K562 (cell line): ENCODE results near the gene COL4A2. TPM values are rescaled to one million over a fixed set of nuclear protein-coding genes. Genes with fewer than 3 reads are reported as not detected.
"Not testable (repeated sequence)": the region's sequence is repeated elsewhere in the genome, so short reads cannot be mapped to it uniquely, and the experiment has no call there.

Experiments
- ATAC-seq: fragments of 200-7000 bp; cut with Tn5 transposase; 3 replicates; pipeline ENCODE4 v1.9.1; 2020; ENCODE audit warnings: moderate library complexity
- BruUV-seq: library from RNA; stranded (reverse); fragments of 400-500 nt; replicated peaks from 2 replicates; lab custom pipeline; 2021; lab: Mats Ljungman, UMichigan
- CTCF ChIA-PET: fragments of 300-600 bp; formaldehyde crosslinking; extraction: SDS; loops from one replicate; lab custom pipeline; 2021; ENCODE audit warnings: low intra/inter-chr PET ratio; lab: Yijun Ruan, JAX
- POLR2A ChIA-PET: fragments of 300-600, 350-650 bp; sonication (Branson Sonifier 250); formaldehyde crosslinking; extraction: SDS; loops from one replicate; lab custom pipeline; 2021; ENCODE audit warnings: antibody characterized with exemption, inconsistent platforms; lab: Yijun Ruan, JAX
- DNase-seq, 4 experiments: peaks; one replicate each; pipeline versions ENCODE4 v3.0.0 to v3.0.0-alpha.2; 2011 to 2018; ENCODE audit warnings: low spot score in 3 of 4, mixed read lengths in 3 of 4; ENCODE audit errors: extremely low read depth in 1 of 4
- FAIRE-seq: peaks from 2 replicates; lab custom pipeline; 2011; peaks lifted over from hg19 to GRCh38; lab: Jason Lieb, UNC
- H2AFZ ChIP-seq: 2 replicates; pipeline ENCODE4 v1.6.0; 2011; ENCODE audit warnings: low read depth, low read length, control low read depth, inconsistent platforms
- H3K27ac ChIP-seq: fragments of 200-600 bp; 3 replicates; pipeline ENCODE4 v1.8.0; 2011; ENCODE audit warnings: low read depth, mild to moderate bottlenecking, control low read depth, inconsistent platforms, low read length, moderate library complexity, mixed read lengths; ENCODE audit errors: extremely low read depth
- H3K27me3 ChIP-seq, 2 experiments: fragments of 300-600 bp in 1 of 2; 2 replicates in 1 of 2; 3 replicates in 1 of 2; pipeline versions ENCODE4 v1.6.0 to v1.8.0; 2011; ENCODE audit warnings: inconsistent platforms in 2 of 2, low read length in 2 of 2, mild to moderate bottlenecking in 1 of 2, mixed read lengths in 1 of 2, moderate library complexity in 1 of 2; ENCODE audit not compliant: control insufficient read depth in 2 of 2, insufficient read depth in 2 of 2
- H3K36me3 ChIP-seq: fragments of 300-600 bp; 3 replicates; pipeline ENCODE4 v1.8.0; 2011; ENCODE audit warnings: mild to moderate bottlenecking, low read length, inconsistent platforms; ENCODE audit not compliant: control insufficient read depth, insufficient read depth
- H3K4me1 ChIP-seq, 2 experiments: fragments of 200-600 bp in 1 of 2; replicated peaks in 1 of 2; 2 replicates in 1 of 2; 3 replicates in 1 of 2; pipeline versions ENCODE4 v1.5.1 to v1.8.0; 2011; ENCODE audit warnings: inconsistent platforms in 2 of 2, low read length in 2 of 2, mild to moderate bottlenecking in 1 of 2, mixed read lengths in 1 of 2, moderate library complexity in 1 of 2; ENCODE audit not compliant: control insufficient read depth in 2 of 2, insufficient read depth in 2 of 2
- H3K4me2 ChIP-seq: 2 replicates; pipeline ENCODE4 v1.6.1; 2011; ENCODE audit warnings: low read length, control low read depth, inconsistent platforms, mixed read lengths; ENCODE audit not compliant: insufficient read depth
- H3K4me3 ChIP-seq: fragments of 200-600 bp; sonication (generic), shearing (Covaris generic); 2 replicates; pipeline ENCODE4 v1.5.1; 2016; ENCODE audit warnings: control low read depth, inconsistent platforms
- H3K79me2 ChIP-seq: fragments of 200-600 bp; 3 replicates; pipeline ENCODE4 v1.8.0; 2011; ENCODE audit warnings: low read length, inconsistent platforms; ENCODE audit not compliant: control insufficient read depth, insufficient read depth
- H3K9ac ChIP-seq, 2 experiments: 2 replicates each; pipeline versions ENCODE4 v1.6.0 to v1.6.1; 2011; ENCODE audit warnings: low read depth in 2 of 2, low read length in 2 of 2, control low read depth in 1 of 2, inconsistent platforms in 1 of 2, mild to moderate bottlenecking in 1 of 2, mixed read lengths in 1 of 2; ENCODE audit not compliant: insufficient read depth in 1 of 2
- H3K9me1 ChIP-seq: one replicate; pipeline ENCODE4 v1.6.0; 2011; ENCODE audit warnings: inconsistent platforms, mild to moderate bottlenecking, low read length, moderate library complexity; ENCODE audit not compliant: control insufficient read depth, insufficient read depth
- H3K9me3 ChIP-seq: replicated peaks from 2 replicates; pipeline ENCODE4 v1.5.1; 2011; ENCODE audit warnings: low read depth, low read length, inconsistent platforms; ENCODE audit not compliant: control insufficient read depth, insufficient read depth
- H4K20me1 ChIP-seq: replicated peaks from 2 replicates; pipeline ENCODE4 v1.6.1; 2011; ENCODE audit warnings: low read length, inconsistent platforms, mixed read lengths; ENCODE audit not compliant: control insufficient read depth, insufficient read depth
- CBFA2T2 ChIP-seq: fragments of 450-650 bp; conservative IDR thresholded peaks from 2 replicates; pipeline ENCODE4 v1.6.1; 2017; ENCODE audit warnings: mild to moderate bottlenecking
- KAT2B ChIP-seq: IDR thresholded peaks from one replicate; pipeline ENCODE4 v1.6.1; 2012; ENCODE audit warnings: low read depth, mild to moderate bottlenecking, control low read depth, inconsistent platforms, low read length, moderate library complexity
- WGBS: fragments of 100-300 bp; shearing (Covaris generic); methylation state at CpG from one replicate; pipeline ENCODE4 v1.1.6; 2016; ENCODE audit warnings: low coverage, mixed read lengths; ENCODE audit not compliant: insufficient coverage; ENCODE audit errors: missing lambda C conversion rate; 5-methylcytosine and 5-hydroxymethylcytosine counted together
- in situ Hi-C: fragments of 300-500 bp; cut with MboI; formaldehyde crosslinking; loops from 4 replicates; pipeline ENCODE4 v1.15.0; 2018; ENCODE audit warnings: inconsistent platforms, mixed read lengths
- intact Hi-C: fragments of 100-400 bp; cut with micrococcal nuclease; formaldehyde crosslinking; loops from 2 replicates; pipeline ENCODE4 v1.14.2; 2022
- polyA plus RNA-seq, 8 experiments: library from polyadenylated mRNA; depleted of rRNA in 4 of 8; stranded (reverse) in 5 of 8; unstranded in 3 of 8; fragments of >200 nt; fragmentation: Nextera tagmentation in 2 of 8; fragmentation: Illumina TruSeq in 1 of 8; extraction: Ambion mirVana in 2 of 8; extraction: Trizol in 1 of 8; gene quantifications; 2 replicates each; pipeline versions ENCODE4 v1.2.1 to v1.2.3, GENCODE V29; 2011 to 2014; ENCODE audit warnings: inconsistent platforms in 1 of 8, missing spikeins in 1 of 8
- total RNA-seq, 7 experiments: library from RNA; depleted of rRNA in 6 of 7; stranded (reverse); fragments of >200 nt in 6 of 7; fragmentation: Illumina TruSeq in 2 of 7; extraction: Trizol in 2 of 7; gene quantifications; 2 replicates each; pipeline versions ENCODE4 v1.2.1 to v1.2.3, GENCODE V29; 2011 to 2021; ENCODE audit warnings: low replicate concordance in 1 of 7
- TF ChIP-seq, protein P1 (sequence below): fragments of 450-650 bp; formaldehyde crosslinking; IDR thresholded peaks from 2 replicates; pipeline ENCODE4 v1.4.0; 2020; ENCODE audit warnings: mild to moderate bottlenecking, mixed read lengths

The COL4A2 gene
- total and polyA plus RNA-seq, 9 of the 15 experiments (the other 6 are each of a cell fraction or from before 2014, with no cell fraction given): 0.13 to 15.2 (median 8.1) TPM

DNA sequence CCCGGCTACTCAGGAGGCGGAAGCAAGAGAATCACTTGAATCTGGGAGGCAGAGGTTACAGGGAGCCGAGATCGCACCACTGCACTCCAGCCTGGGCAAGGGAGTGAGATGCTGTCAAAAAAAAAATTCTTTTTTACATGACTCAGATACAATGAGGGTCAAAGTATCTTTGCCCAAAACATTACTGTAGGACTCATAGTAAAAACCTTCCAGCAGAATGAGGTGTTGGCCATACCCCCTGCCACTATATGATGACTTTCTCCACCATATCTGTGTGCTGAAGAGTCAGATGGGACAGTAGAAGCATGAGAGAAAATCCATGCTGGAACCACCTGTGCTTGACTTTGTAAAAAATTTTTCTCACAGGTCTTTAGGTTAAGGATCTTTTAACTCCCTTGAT, 86.7 kb downstream of the COL4A2 start:
- ATAC-seq (no peak), DNase-seq (no peak), FAIRE-seq (no peak)
- H3K4me3 ChIP-seq: no peak overlapping the region
- no peak overlapping the region for H2AFZ ChIP-seq
- intact Hi-C loops: no loop called here
- no peaks in the 10 kb centered on the region for H3K36me3 ChIP-seq
- H3K27ac ChIP-seq: no peak overlapping the region
- in situ Hi-C loops: no loop called here
- POLR2A ChIA-PET: no interaction called here
- no peaks in the 10 kb centered on the region for H3K9me1 ChIP-seq
- H3K79me2 ChIP-seq: no peaks in the 10 kb centered on the region
- H3K4me2 ChIP-seq: no peak overlapping the region
- CTCF ChIA-PET: no interaction called here
- BruUV-seq: no TSS peak
- H3K9ac ChIP-seq: no peak overlapping the region
- whole genome bisulfite sequencing: 0% methylated on average over 4 of the region's 4 CpGs
- H3K27me3 ChIP-seq: peaks cover 4 to 27% of the 10 kb centered on the region in 2 experiments; a peak in 3 of 5 replicates
- TF ChIP-seq CBFA2T2: no peak
- no peaks in the 10 kb centered on the region for H3K4me1 ChIP-seq
- H4K20me1 ChIP-seq: no peaks in the 10 kb centered on the region
- no peaks in the 10 kb centered on the region for H3K9me3 ChIP-seq

DNA sequence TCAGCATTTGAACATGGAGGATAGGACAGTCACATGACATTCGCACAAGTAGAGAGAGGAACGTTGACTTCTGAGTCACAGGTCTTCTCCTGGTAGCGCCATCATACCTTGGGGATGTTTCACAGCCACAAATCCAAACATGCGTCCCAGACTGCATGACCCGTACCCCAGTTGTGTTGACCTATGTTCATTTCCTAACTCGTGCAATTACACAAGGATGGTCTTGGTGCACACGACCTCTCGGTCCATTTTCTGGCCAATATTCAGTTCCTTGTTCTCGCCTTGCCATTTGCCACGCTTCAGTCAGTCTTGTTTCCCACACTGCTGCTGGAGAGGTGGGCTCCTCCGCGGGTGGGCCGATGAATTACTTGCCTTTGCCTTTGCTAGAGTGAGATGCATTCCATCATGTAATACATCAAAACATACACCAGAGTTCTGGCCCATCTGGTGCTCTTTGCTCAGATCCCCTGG, 87.3 kb downstream of the COL4A2 start:
- Histone ChIP-seq H3K9me1 (no peaks in the 10 kb centered on the region), H3K4me1 (no peaks in the 10 kb centered on the region), H3K27me3 (peaks cover 4 to 21% of the 10 kb centered on the region in 2 experiments; a peak in 4 of 5 replicates), H3K9me3 (no peaks in the 10 kb centered on the region), H3K9ac (no peak overlapping the region), H4K20me1 (no peaks in the 10 kb centered on the region), H3K4me2 (no peak overlapping the region), H3K36me3 (no peaks in the 10 kb centered on the region), H3K4me3 (no peak overlapping the region), H2AFZ (no peak overlapping the region), H3K79me2 (no peaks in the 10 kb centered on the region), H3K27ac (no peak overlapping the region)
- POLR2A ChIA-PET: no interaction called here
- BruUV-seq: no TSS peak
- TF ChIP-seq, protein P1, sequence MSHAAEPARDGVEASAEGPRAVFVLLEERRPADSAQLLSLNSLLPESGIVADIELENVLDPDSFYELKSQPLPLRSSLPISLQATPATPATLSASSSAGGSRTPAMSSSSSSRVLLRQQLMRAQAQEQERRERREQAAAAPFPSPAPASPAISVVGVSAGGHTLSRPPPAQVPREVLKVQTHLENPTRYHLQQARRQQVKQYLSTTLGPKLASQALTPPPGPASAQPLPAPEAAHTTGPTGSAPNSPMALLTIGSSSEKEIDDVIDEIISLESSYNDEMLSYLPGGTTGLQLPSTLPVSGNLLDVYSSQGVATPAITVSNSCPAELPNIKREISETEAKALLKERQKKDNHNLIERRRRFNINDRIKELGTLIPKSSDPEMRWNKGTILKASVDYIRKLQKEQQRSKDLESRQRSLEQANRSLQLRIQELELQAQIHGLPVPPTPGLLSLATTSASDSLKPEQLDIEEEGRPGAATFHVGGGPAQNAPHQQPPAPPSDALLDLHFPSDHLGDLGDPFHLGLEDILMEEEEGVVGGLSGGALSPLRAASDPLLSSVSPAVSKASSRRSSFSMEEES: peak; percentile 19; the same call in 1 of the 2 replicates
- TF ChIP-seq KAT2B: no peak
- DNase-seq: no peak
- intact Hi-C loops: no loop called here
- in situ Hi-C loops: no loop called here
- WGBS: 0% methylated on average over 10 of the region's 13 CpGs
- ATAC-seq: no peak
- CTCF ChIA-PET: no interaction called here
- no peak for FAIRE-seq

DNA sequence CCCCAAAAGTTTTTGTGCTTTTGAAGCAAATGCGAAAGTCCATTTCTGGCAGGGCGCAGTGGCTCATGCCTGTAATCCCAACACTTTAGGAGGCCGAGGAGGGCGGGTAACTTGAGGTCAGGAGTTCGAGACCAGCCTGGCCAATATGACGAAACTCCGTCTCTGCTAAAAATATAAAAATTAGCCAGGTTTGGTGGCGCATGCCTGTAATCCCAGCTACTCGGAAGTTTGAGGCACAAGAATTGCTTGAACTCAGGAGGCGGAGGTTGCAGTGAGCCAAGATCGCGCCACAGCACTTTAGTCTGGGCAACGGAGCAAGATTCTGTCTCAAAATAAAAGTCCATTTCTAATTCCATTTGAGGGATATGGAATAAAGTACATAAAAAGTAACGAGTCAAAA, 88.5 kb downstream of the COL4A2 start:
- FAIRE-seq, H3K36me3 ChIP-seq: not testable (repeated sequence)

More for the DNA sequence above, 88.5 kb downstream of the COL4A2 start:
- DNase-seq, POLR2A ChIA-PET, H3K9ac ChIP-seq, H3K4me2 ChIP-seq, H2AFZ ChIP-seq, H4K20me1 ChIP-seq, H3K27ac ChIP-seq, in situ Hi-C loops, intact Hi-C loops, H3K79me2 ChIP-seq, CTCF ChIA-PET, H3K9me3 ChIP-seq, H3K4me1 ChIP-seq, H3K4me3 ChIP-seq, H3K9me1 ChIP-seq, ATAC-seq, BruUV-seq: not testable (repeated sequence)
- peaks cover 4 to 20% of the 10 kb centered on the region in 2 experiments; a peak in 4 of 5 replicates for H3K27me3 ChIP-seq
- WGBS: 1% methylated on average over 11 of the region's 14 CpGs
